HUES64 (cell line): ENCODE results near the gene DMAC2L. TPM values are rescaled to one million over a fixed set of nuclear protein-coding genes. Genes with fewer than 3 reads are reported as not detected.
A peak's percentile ranks its signal among the peaks of the same experiment; 100 is the strongest.

ENCODE experiments used
- H3K27ac ChIP-seq: 2 replicates; pipeline ENCODE4 v1.7.0; 2013; ENCODE audit warnings: low read depth, low read length, inconsistent platforms
- H3K27me3 ChIP-seq: 2 replicates; pipeline ENCODE4 v1.6.1; 2013; ENCODE audit warnings: mild to moderate bottlenecking, low read length; ENCODE audit not compliant: insufficient read depth
- H3K36me3 ChIP-seq: 2 replicates; pipeline ENCODE4 v1.6.1; 2013; ENCODE audit warnings: mild to moderate bottlenecking, low read length; ENCODE audit not compliant: insufficient read depth
- H3K4me1 ChIP-seq: 2 replicates; pipeline ENCODE4 v1.6.1; 2013; ENCODE audit warnings: mild to moderate bottlenecking, low read length, moderate library complexity; ENCODE audit not compliant: insufficient read depth
- H3K4me3 ChIP-seq: 2 replicates; pipeline ENCODE4 v1.5.1; 2013; ENCODE audit warnings: mild to moderate bottlenecking, low read length, moderate library complexity
- H3K9ac ChIP-seq: 2 replicates; pipeline ENCODE4 v1.6.1; 2013; ENCODE audit warnings: mild to moderate bottlenecking, low read depth, low read length
- H3K9me3 ChIP-seq: 2 replicates; pipeline ENCODE4 v1.6.1; 2013; ENCODE audit warnings: low read depth, low read length; ENCODE audit not compliant: insufficient read depth
- WGBS: fragments of 150-250, 120-280 bp; methylation state at CpG from one replicate; pipeline ENCODE4 v1.1.7; 2013; ENCODE audit warnings: missing lambda C conversion rate; 5-methylcytosine and 5-hydroxymethylcytosine counted together
- polyA plus RNA-seq, 2 experiments: library from polyadenylated mRNA; stranded (reverse); fragments of 50-300 nt; gene quantifications; one replicate each; pipeline ENCODE4 v1.2.3, GENCODE V29; 2013

The DMAC2L gene
- 13.0 TPM for polyA plus RNA-seq (2013, experiment 1 of 2)
- polyA plus RNA-seq (2013, experiment 2 of 2), result 13.7 TPM

- WGBS, result under 1% methylated on average over 81 of the region's 83 CpGs
- Histone ChIP-seq H3K9me3 (peaks cover 12% of the 10 kb centered on the region; the same call in 1 of the 2 replicates), H3K27me3 (no peaks in the 10 kb centered on the region), H3K4me1 (peaks cover 6% of the 10 kb centered on the region; the same call in 1 of the 2 replicates), H3K27ac (peak within 1 kb of the TSS; percentile 97), H3K36me3 (peaks cover 7% of the 10 kb centered on the region), H3K9ac (peak within 1 kb of the TSS; percentile 83), H3K4me3 (peak within 1 kb of the TSS; percentile 67)
Measured at GRCh38 chr14:50311972-50312733, at the start of gene DMAC2L, which contains the start of gene L2HGDH. TSS of gene DMAC2L (plus strand) at chr14:50312324. CDS start at chr14:50321488, 9,164 bp downstream. TSS of gene L2HGDH (minus strand) at chr14:50312229. CDS start at chr14:50312150, 79 bp downstream.

GRCh38 chr14:50262865-50263264 is 49.3 kb upstream of the DMAC2L start:
- WGBS, result 82% methylated on average over 2 of the region's 2 CpGs
- no peak overlapping the region for H3K27ac ChIP-seq
- no peaks in the 10 kb centered on the region for H3K4me1 ChIP-seq

GRCh38 chr14:50263321-50263720 is 48.8 kb upstream of the DMAC2L start:
- H3K9me3 ChIP-seq, result no peaks in the 10 kb centered on the region
- no peak overlapping the region for H3K4me3 ChIP-seq
- H3K4me1 ChIP-seq, result no peaks in the 10 kb centered on the region
- peaks cover 45% of the 10 kb centered on the region for H3K36me3 ChIP-seq
- H3K27me3 ChIP-seq, result no peaks in the 10 kb centered on the region
- 92% methylated on average over 4 of the region's 4 CpGs for WGBS
- no peak overlapping the region for H3K9ac ChIP-seq
- H3K27ac ChIP-seq, result no peak overlapping the region

More at GRCh38 chr14:50262865-50263264, 49.3 kb upstream of the DMAC2L start:
- Histone ChIP-seq H3K36me3 (peaks cover 40% of the 10 kb centered on the region), H3K9me3 (no peaks in the 10 kb centered on the region), H3K27me3 (no peaks in the 10 kb centered on the region), H3K4me3 (no peak overlapping the region), H3K9ac (no peak overlapping the region)

GRCh38 chr14:50265029-50265428 is 47.1 kb upstream of the DMAC2L start:
- H3K9ac ChIP-seq, result no peak overlapping the region
- H3K4me3 ChIP-seq, result no peak overlapping the region
- no peak overlapping the region for H3K27ac ChIP-seq
- peaks cover 56% of the 10 kb centered on the region for H3K36me3 ChIP-seq
- H3K9me3 ChIP-seq, result no peaks in the 10 kb centered on the region
- no peaks in the 10 kb centered on the region for H3K4me1 ChIP-seq
- H3K27me3 ChIP-seq, result no peaks in the 10 kb centered on the region

GRCh38 chr14:50270932-50271331 is 41.2 kb upstream of the DMAC2L start:
- Histone ChIP-seq H3K27me3 (no peaks in the 10 kb centered on the region), H3K4me3 (no peak overlapping the region), H3K9ac (no peak overlapping the region), H3K9me3 (no peaks in the 10 kb centered on the region), H3K36me3 (peaks cover 25% of the 10 kb centered on the region), H3K27ac (no peak overlapping the region), H3K4me1 (no peaks in the 10 kb centered on the region)
- 95% methylated on average over 5 of the region's 6 CpGs for WGBS

- no peak overlapping the region for H3K4me3 ChIP-seq
- 89% methylated on average over 1 of the region's 1 CpG for WGBS
- H3K27ac ChIP-seq, result no peak overlapping the region
- H3K9me3 ChIP-seq, result no peaks in the 10 kb centered on the region
- H3K9ac ChIP-seq, result no peak overlapping the region
- H3K27me3 ChIP-seq, result no peaks in the 10 kb centered on the region
- H3K4me1 ChIP-seq, result no peaks in the 10 kb centered on the region
- peaks cover 19% of the 10 kb centered on the region for H3K36me3 ChIP-seq
Measured at GRCh38 chr14:50272498-50272897, 39.6 kb upstream of the DMAC2L start.

GRCh38 chr14:50285861-50286260 is 26.3 kb upstream of the DMAC2L start:
- Histone ChIP-seq H3K36me3 (peaks cover 24% of the 10 kb centered on the region), H3K27me3 (no peaks in the 10 kb centered on the region), H3K4me1 (no peaks in the 10 kb centered on the region), H3K9me3 (no peaks in the 10 kb centered on the region), H3K27ac (no peak overlapping the region), H3K4me3 (no peak overlapping the region), H3K9ac (no peak overlapping the region)

- H3K9ac ChIP-seq, result no peak overlapping the region
- H3K27me3 ChIP-seq, result no peaks in the 10 kb centered on the region
- H3K9me3 ChIP-seq, result no peaks in the 10 kb centered on the region
- no peaks in the 10 kb centered on the region for H3K4me1 ChIP-seq
- WGBS, result 100% methylated on average over 4 of the region's 5 CpGs
- H3K36me3 ChIP-seq, result peaks cover 31% of the 10 kb centered on the region
- H3K27ac ChIP-seq, result no peak overlapping the region
- no peak overlapping the region for H3K4me3 ChIP-seq
Measured at GRCh38 chr14:50288146-50288545, 24.0 kb upstream of the DMAC2L start.

GRCh38 chr14:50290306-50290705 is 21.8 kb upstream of the DMAC2L start:
- 87% methylated on average over 5 of the region's 5 CpGs for WGBS
- no peaks in the 10 kb centered on the region for H3K27me3 ChIP-seq
- H3K4me3 ChIP-seq, result no peak overlapping the region
- no peak overlapping the region for H3K27ac ChIP-seq
- H3K4me1 ChIP-seq, result no peaks in the 10 kb centered on the region
- peaks cover 40% of the 10 kb centered on the region for H3K36me3 ChIP-seq
- no peak overlapping the region for H3K9ac ChIP-seq
- no peaks in the 10 kb centered on the region for H3K9me3 ChIP-seq

- peak overlapping the region; percentile 48 for H3K27ac ChIP-seq
- peaks cover 3% of the 10 kb centered on the region; the same call in 1 of the 2 replicates for H3K4me1 ChIP-seq
Measured at GRCh38 chr14:50299585-50299984, 12.5 kb upstream of the DMAC2L start.

GRCh38 chr14:50301914-50302313 is 10.2 kb upstream of the DMAC2L start:
- Histone ChIP-seq H3K4me3 (no peak overlapping the region), H3K36me3 (peaks cover 30% of the 10 kb centered on the region), H3K9ac (no peak overlapping the region)

More at GRCh38 chr14:50299585-50299984, 12.5 kb upstream of the DMAC2L start:
- H3K9ac ChIP-seq, result no peak overlapping the region
- no peaks in the 10 kb centered on the region for H3K27me3 ChIP-seq
- WGBS, result 80% methylated on average over 2 of the region's 2 CpGs
- no peaks in the 10 kb centered on the region for H3K9me3 ChIP-seq
- H3K36me3 ChIP-seq, result peaks cover 30% of the 10 kb centered on the region
- H3K4me3 ChIP-seq, result no peak overlapping the region

More at GRCh38 chr14:50301914-50302313, 10.2 kb upstream of the DMAC2L start:
- peaks cover 3% of the 10 kb centered on the region; the same call in 1 of the 2 replicates for H3K4me1 ChIP-seq
- H3K9me3 ChIP-seq, result no peaks in the 10 kb centered on the region
- H3K27me3 ChIP-seq, result no peaks in the 10 kb centered on the region
- H3K27ac ChIP-seq, result no peak overlapping the region
